Left colon (tissue), 2 donors: ENCODE results near the gene HSPG2. TPM values are rescaled to one million over a fixed set of nuclear protein-coding genes. Genes with fewer than 3 reads are reported as not detected.

Experiments
- total RNA-seq, 2 donors: library from RNA; stranded (reverse); fragmentation: NEBNext Ultra II Directional; extraction: Animal tissue kit (Norgen Biotek cat#: 25700); gene quantifications; one replicate each; pipeline ENCODE4 v1.2.1, GENCODE V29; 2021
- donor health status: DM: no; HTN: no; CAD: no.
- donor health status: DM: yes; HTN: yes; CAD: no.

The HSPG2 gene
- total RNA-seq, 2 donors from 2014 or later = 180 to 206 TPM

Other genes with a start within 250 kb of the HSPG2 start
- gene USP48, start 154.2 kb downstream of the HSPG2 start, total RNA-seq = 10 to 100 TPM; 44.6 to 48.6 TPM
- under 1 TPM; 0.09 to 0.39 TPM for gene LDLRAD2, start 125.0 kb downstream of the HSPG2 start, total RNA-seq
- 1 to 10 TPM in 1 of 2 donors, under 1 TPM in 1; 0.76 to 2.0 TPM for gene CELA3B, start 39.7 kb upstream of the HSPG2 start, total RNA-seq
- 1 to 10 TPM; 1.1 to 2.1 TPM for gene CELA3A, start 64.3 kb upstream of the HSPG2 start, total RNA-seq
- 100 to 1,000 TPM; 269 to 323 TPM for gene CDC42, start 115.4 kb upstream of the HSPG2 start, total RNA-seq
- 1 to 10 TPM; 2.5 to 3.1 TPM for gene WNT4, start 205.8 kb upstream of the HSPG2 start, total RNA-seq